ENCODE data around the gene ASB13.
"Not testable (repeated sequence)": the region's sequence is repeated elsewhere in the genome, so short reads cannot be mapped to it uniquely, and the experiment has no call there.

Gene ASB13

GRCh38 chr10:5623081-5623748 lies 43.2 kb downstream of the ASB13 start:
- peak; percentile 93 for DNase-seq (ENCODE audit: low read depth)

GRCh38 chr10:5622186-5622960 lies 44.0 kb downstream of the ASB13 start:
- DNase-seq (ENCODE audit: low read depth) = peak; percentile 77

- DNase-seq (ENCODE audit: low read depth) = not testable (repeated sequence)
Observed at GRCh38 chr10:5621371-5621770, 45.0 kb downstream of the ASB13 start.

GRCh38 chr10:5620966-5621365 lies 45.4 kb downstream of the ASB13 start:
- DNase-seq (ENCODE audit: low read depth) = no peak

- DNase-seq (ENCODE audit: low read depth) = no peak
Observed at GRCh38 chr10:5620223-5620721, 46.1 kb downstream of the ASB13 start.

- DNase-seq (ENCODE audit: low read depth) = no peak
Observed at GRCh38 chr10:5619362-5620211, 46.8 kb downstream of the ASB13 start.

GRCh38 chr10:5618829-5619228 lies 47.6 kb downstream of the ASB13 start:
- no peak for DNase-seq (ENCODE audit: low read depth)

- no peak for DNase-seq (ENCODE audit: low read depth)
Observed at GRCh38 chr10:5618042-5618441, 48.4 kb downstream of the ASB13 start.

GRCh38 chr10:5617521-5617920 lies 48.9 kb downstream of the ASB13 start:
- no peak for DNase-seq (ENCODE audit: low read depth)

- DNase-seq (ENCODE audit: low read depth) = no peak
Observed at GRCh38 chr10:5616836-5617235, 49.6 kb downstream of the ASB13 start.

- no peak for DNase-seq (ENCODE audit: low read depth)
Observed at GRCh38 chr10:5616046-5616445, 50.3 kb downstream of the ASB13 start.

GRCh38 chr10:5615316-5615715 lies 51.1 kb downstream of the ASB13 start:
- peak; percentile 24 for DNase-seq (ENCODE audit: low read depth)

GRCh38 chr10:5614155-5614721 lies 52.2 kb downstream of the ASB13 start:
- no peak for DNase-seq (ENCODE audit: low read depth)

- DNase-seq (ENCODE audit: low read depth) = no peak
Observed at GRCh38 chr10:5613481-5614154, 52.8 kb downstream of the ASB13 start.

- peak; percentile 38 for DNase-seq (ENCODE audit: low read depth)
Observed at GRCh38 chr10:5611899-5612680, 54.3 kb downstream of the ASB13 start.

GRCh38 chr10:5609952-5610616 lies 56.3 kb downstream of the ASB13 start:
- no peak for DNase-seq (ENCODE audit: low read depth)

- no peak for DNase-seq (ENCODE audit: low read depth)
Observed at GRCh38 chr10:5608608-5609220, 57.7 kb downstream of the ASB13 start.

- no peak for DNase-seq (ENCODE audit: low read depth)
Observed at GRCh38 chr10:5607594-5607993, 58.8 kb downstream of the ASB13 start.

GRCh38 chr10:5606864-5607263 lies 59.5 kb downstream of the ASB13 start:
- DNase-seq (ENCODE audit: low read depth) = peak; percentile 22

- DNase-seq (ENCODE audit: low read depth) = no peak
Observed at GRCh38 chr10:5606321-5606720, 60.1 kb downstream of the ASB13 start.

Data from ELR (cell line).